ENCODE data around the gene PPP1R2.

PPP1R2 gene

GRCh38 chr3:195544634-195545033 is 1.5 kb upstream of the PPP1R2 start (continued):
- no peak for TF ChIP-seq ZNF391 (tag by site-specific recombination; IDR thresholded peaks at IDR 0.05; ENCODE audit: borderline replicate concordance, low read depth)
- no peak for TF ChIP-seq ZNF626 (tag by site-specific recombination; IDR thresholded peaks at IDR 0.05)
- TF ChIP-seq WT1 (tag by site-specific recombination; IDR thresholded peaks at IDR 0.05): no peak
- TF ChIP-seq ZNF571 (tag by site-specific recombination; IDR thresholded peaks at IDR 0.05): no peak
- no peak for TF ChIP-seq RBAK (tag by site-specific recombination; IDR thresholded peaks at IDR 0.05)
- no peak for TF ChIP-seq ZNF311 (tag by site-specific recombination; IDR thresholded peaks at IDR 0.05; ENCODE audit: borderline replicate concordance)
- TF ChIP-seq ZNF394 (tag by site-specific recombination; IDR thresholded peaks at IDR 0.05; ENCODE audit: borderline replicate concordance): no peak
- no peak for TF ChIP-seq ZNF777 (tag by site-specific recombination; IDR thresholded peaks at IDR 0.05; ENCODE audit: borderline replicate concordance)
- no peak for TF ChIP-seq ZNF248 (tag by site-specific recombination; IDR thresholded peaks at IDR 0.05)

DNA sequence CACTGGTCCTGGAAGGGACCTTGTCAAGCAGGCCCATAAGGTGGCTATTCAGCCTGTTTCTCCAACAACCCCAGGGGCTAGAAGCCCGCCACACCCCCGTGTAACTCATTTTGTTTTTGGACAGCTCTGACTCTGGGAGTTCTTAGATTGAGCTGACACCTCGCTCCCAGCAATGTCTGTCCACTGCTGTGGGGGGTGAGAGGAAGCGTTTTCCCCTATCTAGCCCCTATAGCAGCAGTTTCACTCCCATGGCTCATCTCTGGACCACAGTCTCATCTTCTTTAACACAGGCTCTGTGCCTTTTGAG is 1.1 kb upstream of the PPP1R2 start:
- Histone ChIP-seq H3K27ac (ENCODE audit: extremely low read depth, low read depth, low read length) (no peak overlapping the region), H3K36me3 (ENCODE audit: control insufficient read depth in 2 of 2, insufficient read depth in 1 of 2, low read length in 2 of 2) (no peaks in the 10 kb centered on the region), H3K9me3 (ENCODE audit: control insufficient read depth, insufficient read depth, low read depth, low read length) (no peaks in the 10 kb centered on the region), H3K4me3 (ENCODE audit: low read depth, low read length) (no peak overlapping the region), H3K4me1 (ENCODE audit: control insufficient read depth, insufficient read depth, low read length) (no peaks in the 10 kb centered on the region)
- TF ChIP-seq GLIS2 (tag by site-specific recombination; IDR thresholded peaks at IDR 0.05): no peak
- no peak for TF ChIP-seq ZNF214 (tag by site-specific recombination; IDR thresholded peaks at IDR 0.05; ENCODE audit: borderline replicate concordance)
- no peak for TF ChIP-seq ZNF449 (tag by site-specific recombination; IDR thresholded peaks at IDR 0.05)
- no peak for TF ChIP-seq INSM2 (tag by site-specific recombination; IDR thresholded peaks at IDR 0.05)
- TF ChIP-seq ZNF341 (tag by site-specific recombination; IDR thresholded peaks at IDR 0.05; ENCODE audit: low read depth): 0 out of 2 replicates have a peak, but pooled peaks have one; percentile 1
- POLR2A ChIA-PET: no interaction called here
- CTCF ChIA-PET: interaction anchor here (2.6 kb wide), 1 partner anchor 273 kb away, joined by 10 read pairs; the partner anchor contains the start of gene XXYLT1

- Histone ChIP-seq H3K4me3 (ENCODE audit: low read depth, low read length) (peak overlapping the region; percentile 52), H3K27ac (ENCODE audit: extremely low read depth, low read depth, low read length) (no peak overlapping the region), H3K9me3 (ENCODE audit: control insufficient read depth, insufficient read depth, low read depth, low read length) (no peaks in the 10 kb centered on the region), H3K36me3 (ENCODE audit: control insufficient read depth in 2 of 2, insufficient read depth in 1 of 2, low read length in 2 of 2) (no peaks in the 10 kb centered on the region), H3K4me1 (ENCODE audit: control insufficient read depth, insufficient read depth, low read length) (no peaks in the 10 kb centered on the region)
- ChIA-PET POLR2A (interaction anchor here (0.8 to 1.7 kb wide), 11 partner anchors 8 to 273 kb away, joined by 3 to 11 read pairs (median 4); partner anchors contain the start of genes ACAP2, APOD and XXYLT1), CTCF (interaction anchor here (1.2 to 2.6 kb wide), 2 partner anchors 13 to 273 kb away, joined by 4 to 10 read pairs; partner anchors contain the start of gene XXYLT1)
- TF ChIP-seq MZF1 (tag by site-specific recombination; IDR thresholded peaks at IDR 0.05; ENCODE audit: borderline replicate concordance) (no peak), KLF7 (tag by site-specific recombination; IDR thresholded peaks at IDR 0.05; ENCODE audit: borderline replicate concordance) (no peak), ZNF600 (tag by site-specific recombination; IDR thresholded peaks at IDR 0.05) (peak; percentile 73), SCRT2 (tag by site-specific recombination; IDR thresholded peaks at IDR 0.05) (peak; percentile 95), ZNF629 (tag by site-specific recombination; IDR thresholded peaks at IDR 0.05) (peak; percentile 77), ZNF16 (tag by site-specific recombination; IDR thresholded peaks at IDR 0.05; ENCODE audit: low read depth) (no peak), KLF16 (tag by site-specific recombination; IDR thresholded peaks at IDR 0.05) (no peak), ZNF335 (tag by site-specific recombination; conservative IDR thresholded peaks at IDR 0.05) (peak; percentile 47), ZFP41 (tag by site-specific recombination; IDR thresholded peaks at IDR 0.05; ENCODE audit: borderline replicate concordance) (no peak), ZNF148 (tag by site-specific recombination; IDR thresholded peaks at IDR 0.05; ENCODE audit: borderline replicate concordance) (no peak), OVOL3 (tag by site-specific recombination; IDR thresholded peaks at IDR 0.05) (no peak), ZBTB26 (tag by site-specific recombination; optimal IDR thresholded peaks at IDR 0.05) (no peak)
Observed at GRCh38 chr3:195543500-195544229, 540 bp upstream of the PPP1R2 start.
